Stimulated activated CD8-positive, alpha-beta memory T cell treated with anti-CD3 and anti-CD28 coated beads, Interleukin-2, amount 100 ng/mL, for 1 hour (primary cell): ENCODE results near the gene ASAH2B.

Experiments
- DNase-seq, 2 donors: peaks; one replicate each; pipeline ENCODE4 v3.0.0-alpha.2; 2020; ENCODE audit warnings: low read depth in 2 of 2

ASAH2B gene

GRCh38 chr10:50798297-50798696, 58.6 kb downstream of the ASAH2B start:
- no peak for DNase-seq

GRCh38 chr10:50799595-50799994, 59.9 kb downstream of the ASAH2B start:
- DNase-seq = no peak

GRCh38 chr10:50805981-50806622, 66.4 kb downstream of the ASAH2B start:
- no peak for DNase-seq

- DNase-seq = no peak
Observed at GRCh38 chr10:50807851-50808776, 68.4 kb downstream of the ASAH2B start.
